Gastrocnemius medialis (tissue), 4 donors: Measurements from ENCODE around the gene SLC4A3.

Experiments used
- POLR2A ChIP-seq, 2 donors: fragments of 450-650 bp; IDR thresholded peaks; one replicate each; pipeline ENCODE4 v1.6.1; 2017; ENCODE audit warnings: antibody characterized with exemption in 2 of 2, mild to moderate bottlenecking in 2 of 2, moderate library complexity in 2 of 2
- TF ChIP-seq, protein P1 (sequence below), 5 experiments: fragments of 450-650 bp in 3 of 5; fragments of 200-600 bp in 2 of 5; sonication (generic) in 2 of 5; IDR thresholded peaks in 4 of 5; conservative IDR thresholded peaks in 1 of 5; 1 replicate in 4 of 5; 2 replicates in 1 of 5; pipeline ENCODE4 v1.5.1; 2016 to 2019; ENCODE audit warnings: antibody characterized with exemption in 5 of 5, mild to moderate bottlenecking in 3 of 5, moderate library complexity in 3 of 5

- TF ChIP-seq, protein P1, sequence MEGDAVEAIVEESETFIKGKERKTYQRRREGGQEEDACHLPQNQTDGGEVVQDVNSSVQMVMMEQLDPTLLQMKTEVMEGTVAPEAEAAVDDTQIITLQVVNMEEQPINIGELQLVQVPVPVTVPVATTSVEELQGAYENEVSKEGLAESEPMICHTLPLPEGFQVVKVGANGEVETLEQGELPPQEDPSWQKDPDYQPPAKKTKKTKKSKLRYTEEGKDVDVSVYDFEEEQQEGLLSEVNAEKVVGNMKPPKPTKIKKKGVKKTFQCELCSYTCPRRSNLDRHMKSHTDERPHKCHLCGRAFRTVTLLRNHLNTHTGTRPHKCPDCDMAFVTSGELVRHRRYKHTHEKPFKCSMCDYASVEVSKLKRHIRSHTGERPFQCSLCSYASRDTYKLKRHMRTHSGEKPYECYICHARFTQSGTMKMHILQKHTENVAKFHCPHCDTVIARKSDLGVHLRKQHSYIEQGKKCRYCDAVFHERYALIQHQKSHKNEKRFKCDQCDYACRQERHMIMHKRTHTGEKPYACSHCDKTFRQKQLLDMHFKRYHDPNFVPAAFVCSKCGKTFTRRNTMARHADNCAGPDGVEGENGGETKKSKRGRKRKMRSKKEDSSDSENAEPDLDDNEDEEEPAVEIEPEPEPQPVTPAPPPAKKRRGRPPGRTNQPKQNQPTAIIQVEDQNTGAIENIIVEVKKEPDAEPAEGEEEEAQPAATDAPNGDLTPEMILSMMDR (IDR thresholded peaks at IDR 0.05 in 4 of 5, conservative IDR thresholded peaks at IDR 0.05 in 1 of 5): no peak
- no peak for TF ChIP-seq POLR2A (IDR thresholded peaks at IDR 0.05)
Measured at GRCh38 chr2:219629976-219630695, 2.7 kb downstream of the SLC4A3 start.
